GM19455 (cell line): ENCODE measurements around the gene ROMO1.
"Not testable (repeated sequence)": the region's sequence is repeated elsewhere in the genome, so short reads cannot be mapped to it uniquely, and the experiment has no call there.

ENCODE experiments used
- ATAC-seq: cut with Tn5 transposase; IDR thresholded peaks from one replicate; pipeline ENCODE4 v1.9.1; 2021; ENCODE audit not compliant: unreplicated experiment

Gene ROMO1

GRCh38 chr20:35709259-35709658 lies 10.1 kb downstream of the ROMO1 start:
- ATAC-seq, result no peak

GRCh38 chr20:35710039-35710438 lies 10.8 kb downstream of the ROMO1 start:
- no peak for ATAC-seq

- ATAC-seq, result no peak
These were observed 11.8 kb downstream of the ROMO1 start for GRCh38 chr20:35710884-35711587.

- ATAC-seq, result no peak
These were observed 12.5 kb downstream of the ROMO1 start for GRCh38 chr20:35711588-35712209.

GRCh38 chr20:35713120-35713519 lies 13.9 kb downstream of the ROMO1 start:
- not testable (repeated sequence) for ATAC-seq

GRCh38 chr20:35714127-35714526 lies 14.9 kb downstream of the ROMO1 start:
- ATAC-seq, result no peak

- no peak for ATAC-seq
These were observed 16.4 kb downstream of the ROMO1 start for GRCh38 chr20:35715652-35716051.

GRCh38 chr20:35716330-35716729 lies 17.1 kb downstream of the ROMO1 start:
- ATAC-seq, result no peak

- ATAC-seq, result not testable (repeated sequence)
These were observed 19.1 kb downstream of the ROMO1 start for GRCh38 chr20:35718321-35718720.

- ATAC-seq, result no peak
These were observed 19.9 kb downstream of the ROMO1 start for GRCh38 chr20:35718972-35719635.

GRCh38 chr20:35719717-35720116 lies 20.5 kb downstream of the ROMO1 start:
- no peak for ATAC-seq

GRCh38 chr20:35720165-35721123 lies 21.2 kb downstream of the ROMO1 start:
- ATAC-seq, result no peak

GRCh38 chr20:35721219-35721618 lies 22.0 kb downstream of the ROMO1 start:
- ATAC-seq, result no peak

GRCh38 chr20:35721621-35722020 lies 22.4 kb downstream of the ROMO1 start:
- ATAC-seq, result no peak

- ATAC-seq, result not testable (repeated sequence)
These were observed 24.1 kb downstream of the ROMO1 start for GRCh38 chr20:35723275-35723639.

- not testable (repeated sequence) for ATAC-seq
These were observed 24.6 kb downstream of the ROMO1 start for GRCh38 chr20:35723652-35724320.

GRCh38 chr20:35724321-35725230 lies 25.4 kb downstream of the ROMO1 start:
- ATAC-seq, result no peak

GRCh38 chr20:35726842-35727711 lies 27.9 kb downstream of the ROMO1 start:
- ATAC-seq, result no peak
